Stimulated activated CD8-positive, alpha-beta memory T cell treated with anti-CD3 and anti-CD28 coated beads, Interleukin-4, amount 100 ng/mL, for 48 hours (primary cell): ENCODE results near the gene RNF13.

Source experiments
- DNase-seq: peaks from one replicate; pipeline ENCODE4 v3.0.0-alpha.2; 2020

Gene RNF13

GRCh38 chr3:149812606-149813366, at the start of gene RNF13:
TSS of gene RNF13 (plus strand) at chr3:149813215. CDS start at chr3:149846027, 32,812 bp downstream.
- DNase-seq: peak; percentile 94

- no peak for DNase-seq
Observed at GRCh38 chr3:149763565-149764195, 49.3 kb upstream of the RNF13 start.

GRCh38 chr3:149764302-149764701, 48.7 kb upstream of the RNF13 start:
- DNase-seq: no peak

- DNase-seq: no peak
Observed at GRCh38 chr3:149765762-149766334, 47.2 kb upstream of the RNF13 start.

GRCh38 chr3:149767720-149768119, 45.3 kb upstream of the RNF13 start:
- no peak for DNase-seq

- no peak for DNase-seq
Observed at GRCh38 chr3:149768704-149769103, 44.3 kb upstream of the RNF13 start.

GRCh38 chr3:149770246-149770645, 42.8 kb upstream of the RNF13 start:
- no peak for DNase-seq

GRCh38 chr3:149771652-149772271, 41.3 kb upstream of the RNF13 start:
- DNase-seq: peak; percentile 68

- DNase-seq: no peak
Observed at GRCh38 chr3:149772861-149773260, 40.2 kb upstream of the RNF13 start.

- DNase-seq: no peak
Observed at GRCh38 chr3:149776170-149776569, 36.8 kb upstream of the RNF13 start.

GRCh38 chr3:149777414-149778214, 35.4 kb upstream of the RNF13 start:
- no peak for DNase-seq

GRCh38 chr3:149781211-149781610, 31.8 kb upstream of the RNF13 start:
- DNase-seq: no peak

- no peak for DNase-seq
Observed at GRCh38 chr3:149781741-149782140, 31.3 kb upstream of the RNF13 start.

GRCh38 chr3:149783576-149783975, 29.4 kb upstream of the RNF13 start:
- DNase-seq: no peak

- no peak for DNase-seq
Observed at GRCh38 chr3:149784064-149784704, 28.8 kb upstream of the RNF13 start.

- DNase-seq: no peak
Observed at GRCh38 chr3:149790268-149790667, 22.7 kb upstream of the RNF13 start.

GRCh38 chr3:149790698-149791097, 22.3 kb upstream of the RNF13 start:
- no peak for DNase-seq

GRCh38 chr3:149792452-149793270, 20.4 kb upstream of the RNF13 start, which contains the start of gene ANKUB1:
TSS of gene ANKUB1 (minus strand) at chr3:149792554. CDS start at chr3:149792366, 188 bp downstream.
- DNase-seq: no peak

- DNase-seq: no peak
Observed at GRCh38 chr3:149796026-149796425, 17.0 kb upstream of the RNF13 start.

- DNase-seq: no peak
Observed at GRCh38 chr3:149800693-149801092, 12.3 kb upstream of the RNF13 start.

- no peak for DNase-seq
Observed at GRCh38 chr3:149801195-149801594, 11.8 kb upstream of the RNF13 start.
